Measurements from ENCODE around the gene EDEM1. TPM values are rescaled to one million over a fixed set of nuclear protein-coding genes. Genes with fewer than 3 reads are reported as not detected.
"Not testable (repeated sequence)": the region's sequence is repeated elsewhere in the genome, so short reads cannot be mapped to it uniquely, and the experiment has no call there.

EDEM1 gene
- total RNA-seq, 2 donors from 2014 or later = 30.2 to 59.7 TPM

GRCh38 chr3:5170975-5171374 is 16.5 kb upstream of the EDEM1 start:
- Histone ChIP-seq H3K4me1 (ENCODE audit: control insufficient read depth in 1 of 2, low read depth in 2 of 2) (peaks cover 0 to 12% of the 10 kb centered on the region in 2 donors), H3K9me3 (no peaks in the 10 kb centered on the region), H3K27ac (no peak overlapping the region), H3K36me3 (peaks cover 24% of the 10 kb centered on the region), H3K4me3 (no peak overlapping the region), H3K27me3 (replicated peaks; ENCODE audit: insufficient read depth) (no peaks in the 10 kb centered on the region)
- TF ChIP-seq, protein P1, sequence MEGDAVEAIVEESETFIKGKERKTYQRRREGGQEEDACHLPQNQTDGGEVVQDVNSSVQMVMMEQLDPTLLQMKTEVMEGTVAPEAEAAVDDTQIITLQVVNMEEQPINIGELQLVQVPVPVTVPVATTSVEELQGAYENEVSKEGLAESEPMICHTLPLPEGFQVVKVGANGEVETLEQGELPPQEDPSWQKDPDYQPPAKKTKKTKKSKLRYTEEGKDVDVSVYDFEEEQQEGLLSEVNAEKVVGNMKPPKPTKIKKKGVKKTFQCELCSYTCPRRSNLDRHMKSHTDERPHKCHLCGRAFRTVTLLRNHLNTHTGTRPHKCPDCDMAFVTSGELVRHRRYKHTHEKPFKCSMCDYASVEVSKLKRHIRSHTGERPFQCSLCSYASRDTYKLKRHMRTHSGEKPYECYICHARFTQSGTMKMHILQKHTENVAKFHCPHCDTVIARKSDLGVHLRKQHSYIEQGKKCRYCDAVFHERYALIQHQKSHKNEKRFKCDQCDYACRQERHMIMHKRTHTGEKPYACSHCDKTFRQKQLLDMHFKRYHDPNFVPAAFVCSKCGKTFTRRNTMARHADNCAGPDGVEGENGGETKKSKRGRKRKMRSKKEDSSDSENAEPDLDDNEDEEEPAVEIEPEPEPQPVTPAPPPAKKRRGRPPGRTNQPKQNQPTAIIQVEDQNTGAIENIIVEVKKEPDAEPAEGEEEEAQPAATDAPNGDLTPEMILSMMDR (IDR thresholded peaks at IDR 0.05) = no peak
- DNase-seq (ENCODE audit: low spot score) (no peak), ATAC-seq (ENCODE audit: insufficient number of reproducible peaks, low FRiP score, low read depth) (no peak)

DNA sequence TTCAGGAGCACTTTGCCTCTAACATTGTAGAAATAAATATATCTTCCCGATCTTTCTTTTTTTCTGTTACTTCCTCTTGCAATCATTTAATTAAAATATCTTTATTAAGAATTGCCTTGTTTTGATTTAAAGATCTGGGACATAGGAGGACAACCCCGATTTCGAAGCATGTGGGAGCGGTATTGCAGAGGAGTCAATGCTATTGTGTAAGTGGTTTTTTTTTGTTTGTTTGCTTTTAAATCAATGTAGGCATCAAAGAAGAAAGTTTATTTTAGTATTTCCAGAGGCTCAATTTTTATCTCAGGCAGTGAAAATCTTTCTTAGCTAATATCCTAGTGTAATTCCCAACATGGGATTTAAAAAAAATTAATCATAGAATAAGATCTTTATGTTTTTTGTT is 15.5 kb upstream of the EDEM1 start:
- no peak overlapping the region for H3K27ac ChIP-seq
- peaks cover 0 to 12% of the 10 kb centered on the region in 2 donors for H3K4me1 ChIP-seq (ENCODE audit: control insufficient read depth in 1 of 2, low read depth in 2 of 2)
- ATAC-seq (ENCODE audit: insufficient number of reproducible peaks, low FRiP score, low read depth) (no peak), DNase-seq (ENCODE audit: low spot score) (no peak)
- TF ChIP-seq, protein P1 (IDR thresholded peaks at IDR 0.05) = no peak
- peaks cover 24% of the 10 kb centered on the region for H3K36me3 ChIP-seq
- H3K27me3 ChIP-seq (replicated peaks; ENCODE audit: insufficient read depth) = no peaks in the 10 kb centered on the region
- no peaks in the 10 kb centered on the region for H3K9me3 ChIP-seq
- H3K4me3 ChIP-seq = no peak overlapping the region

DNA sequence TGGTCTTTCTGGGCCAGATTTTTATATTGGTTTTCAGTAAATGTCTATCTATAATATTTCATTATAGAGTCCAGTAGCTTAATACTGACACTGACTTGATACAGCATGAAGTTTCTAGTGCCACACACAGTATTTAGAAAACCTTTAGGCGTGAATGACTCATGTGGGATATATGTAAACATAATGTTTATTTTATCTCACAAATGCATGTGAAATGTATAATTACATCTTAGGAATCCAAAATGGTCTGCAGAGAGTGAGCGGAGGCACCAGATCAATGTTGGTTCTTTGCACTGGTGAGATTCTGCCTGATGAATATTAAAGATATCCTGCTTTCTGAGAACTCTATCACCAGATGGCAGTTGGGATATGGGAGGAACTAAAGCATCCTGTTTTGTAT is 8.5 kb upstream of the EDEM1 start:
- not testable (repeated sequence) for H3K27ac ChIP-seq; H3K9me3 ChIP-seq; ATAC-seq (ENCODE audit: insufficient number of reproducible peaks, low FRiP score, low read depth); DNase-seq (ENCODE audit: low spot score); H3K27me3 ChIP-seq (replicated peaks; ENCODE audit: insufficient read depth); H3K4me1 ChIP-seq (ENCODE audit: control insufficient read depth in 1 of 2, low read depth in 2 of 2); H3K4me3 ChIP-seq
- peaks cover 21% of the 10 kb centered on the region for H3K36me3 ChIP-seq

DNA sequence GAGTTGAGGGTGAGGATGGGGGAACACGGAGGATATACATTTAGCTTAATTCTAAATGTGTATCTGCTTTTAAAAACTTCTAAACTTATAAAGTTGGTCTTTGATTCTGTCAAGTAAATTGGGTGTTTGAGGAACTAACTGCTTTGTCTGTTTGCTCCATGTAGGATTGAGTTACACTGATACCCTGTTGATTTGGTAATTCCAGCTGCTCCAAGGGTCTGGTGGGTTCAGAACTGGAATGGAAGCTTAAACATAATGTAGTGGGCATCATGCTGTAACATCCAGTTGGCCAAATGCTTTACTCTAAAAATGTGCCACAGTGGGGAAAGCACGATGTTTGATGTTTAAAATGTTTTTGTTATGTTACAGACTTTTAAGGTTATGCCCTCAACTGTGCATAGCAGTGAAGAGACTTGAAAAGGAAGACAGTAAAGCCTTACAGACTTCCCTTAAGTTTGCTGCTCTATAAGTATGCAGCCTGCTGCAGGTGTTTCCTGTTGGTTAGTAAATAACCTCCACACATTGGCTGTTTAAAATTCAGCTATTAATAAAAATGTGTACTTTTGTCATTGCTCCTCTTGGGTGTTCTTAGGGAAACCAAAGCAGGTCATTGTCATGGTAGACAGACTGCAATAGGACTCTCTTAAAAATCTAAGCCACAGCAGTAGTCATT is 5.9 kb upstream of the EDEM1 start:
- Histone ChIP-seq H3K4me1 (ENCODE audit: control insufficient read depth in 1 of 2, low read depth in 2 of 2) (peaks cover 3 to 7% of the 10 kb centered on the region in 2 donors), H3K27me3 (replicated peaks; ENCODE audit: insufficient read depth) (no peaks in the 10 kb centered on the region), H3K36me3 (peaks cover 15% of the 10 kb centered on the region), H3K9me3 (no peaks in the 10 kb centered on the region), H3K4me3 (no peak overlapping the region), H3K27ac (no peak overlapping the region)
- TF ChIP-seq, protein P1 (IDR thresholded peaks at IDR 0.05) = no peak
- no peak for ATAC-seq (ENCODE audit: insufficient number of reproducible peaks, low FRiP score, low read depth)
- no peak for DNase-seq (ENCODE audit: low spot score)

DNA sequence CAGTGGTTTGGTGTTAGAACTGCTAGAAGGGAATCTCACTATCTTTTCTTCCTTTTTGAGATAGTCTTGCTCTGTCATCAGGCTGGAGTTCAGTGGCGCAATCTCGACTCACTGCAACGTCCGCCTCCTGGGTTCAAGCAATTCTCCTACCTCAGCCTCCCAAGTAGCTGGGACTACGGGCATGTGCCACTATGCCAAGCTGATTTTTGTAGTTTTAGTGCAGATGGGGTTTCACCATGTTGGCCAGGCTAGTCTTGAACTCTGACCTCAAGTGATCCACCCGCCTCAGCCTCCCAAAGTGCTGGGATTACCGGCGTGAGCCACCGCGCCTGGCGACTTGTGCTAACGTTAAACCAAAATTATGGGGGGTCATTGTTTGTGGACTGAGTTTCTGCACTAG is 3.8 kb upstream of the EDEM1 start:
- not testable (repeated sequence) for ATAC-seq (ENCODE audit: insufficient number of reproducible peaks, low FRiP score, low read depth); H3K9me3 ChIP-seq; H3K4me3 ChIP-seq; DNase-seq (ENCODE audit: low spot score); H3K4me1 ChIP-seq (ENCODE audit: control insufficient read depth in 1 of 2, low read depth in 2 of 2); H3K27me3 ChIP-seq (replicated peaks; ENCODE audit: insufficient read depth); H3K27ac ChIP-seq
- H3K36me3 ChIP-seq = peaks cover 12% of the 10 kb centered on the region

DNA sequence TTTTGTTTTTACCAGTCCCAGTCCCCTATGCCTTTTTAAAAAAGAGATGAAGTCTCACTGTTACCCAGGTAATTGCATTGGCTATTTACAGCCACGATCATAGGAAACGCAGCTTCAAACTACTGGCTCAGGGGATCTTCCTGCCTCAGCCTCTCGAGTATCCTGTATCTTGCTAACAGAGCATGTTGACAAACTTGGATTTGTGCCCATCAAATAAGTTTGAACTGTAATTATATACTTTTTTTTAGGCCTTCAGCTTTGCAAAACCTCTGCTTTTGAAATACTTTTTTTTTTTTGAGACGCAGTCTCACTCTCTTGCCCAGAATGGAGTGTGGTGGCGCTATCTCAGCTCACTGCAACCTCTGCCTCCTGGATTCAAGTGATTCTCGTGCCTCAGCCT is 3.0 kb upstream of the EDEM1 start:
- Histone ChIP-seq H3K4me1 (ENCODE audit: control insufficient read depth in 1 of 2, low read depth in 2 of 2) (peaks cover 9 to 16% of the 10 kb centered on the region in 2 donors), H3K27me3 (replicated peaks; ENCODE audit: insufficient read depth) (no peaks in the 10 kb centered on the region), H3K9me3 (no peaks in the 10 kb centered on the region), H3K4me3 (no peak overlapping the region), H3K27ac (no peak overlapping the region), H3K36me3 (peaks cover 12% of the 10 kb centered on the region)
- TF ChIP-seq, protein P1 (IDR thresholded peaks at IDR 0.05) = no peak
- ATAC-seq (ENCODE audit: insufficient number of reproducible peaks, low FRiP score, low read depth) (no peak), DNase-seq (ENCODE audit: low spot score) (no peak)
